ENCODE data around the gene CABP7. TPM values are rescaled to one million over a fixed set of nuclear protein-coding genes. Genes with fewer than 3 reads are reported as not detected.

Gene CABP7
- total RNA-seq, 1 experiment from 2014 or later = not detected

DNA sequence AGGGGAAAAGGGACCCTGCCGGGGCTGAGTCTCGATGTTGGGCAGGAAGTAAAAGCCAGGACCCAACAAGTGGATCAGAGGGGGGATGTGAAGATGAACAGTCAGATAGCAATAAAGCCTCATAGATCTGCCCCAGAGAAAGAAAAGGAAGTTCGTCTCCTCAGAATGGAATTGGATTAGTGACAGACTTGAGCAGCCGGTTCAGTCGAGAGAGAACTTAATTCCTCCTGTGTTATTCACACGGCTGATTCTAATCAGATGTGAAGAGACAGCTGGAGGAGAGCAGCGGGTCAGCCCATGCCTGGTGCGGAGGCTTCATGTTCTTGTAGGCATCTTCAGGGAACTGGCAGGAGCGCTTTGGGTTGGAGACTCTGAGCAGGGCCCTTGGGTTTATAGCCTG, 29.3 kb upstream of the CABP7 start:
- TF ChIP-seq RAD21 (IDR thresholded peaks at IDR 0.05; ENCODE audit: low read depth) (no peak), SIN3A (IDR thresholded peaks at IDR 0.05; ENCODE audit: low read depth) (no peak), TCF7L2 (IDR thresholded peaks at IDR 0.05; ENCODE audit: borderline replicate concordance, extremely low read depth, insufficient read depth, insufficient read length) (no peak)
- TF ChIP-seq, protein P1, sequence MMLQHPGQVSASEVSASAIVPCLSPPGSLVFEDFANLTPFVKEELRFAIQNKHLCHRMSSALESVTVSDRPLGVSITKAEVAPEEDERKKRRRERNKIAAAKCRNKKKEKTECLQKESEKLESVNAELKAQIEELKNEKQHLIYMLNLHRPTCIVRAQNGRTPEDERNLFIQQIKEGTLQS (IDR thresholded peaks at IDR 0.05) = no peak
- Histone ChIP-seq H3K9me2 (ENCODE audit: insufficient read depth) (no peaks in the 10 kb centered on the region), H3K36me3 (ENCODE audit: control insufficient read depth in 1 of 2, insufficient read depth in 2 of 2, low read length in 2 of 2) (no peaks in the 10 kb centered on the region), H3K9ac (ENCODE audit: low read length) (no peak overlapping the region), H3K27me3 (ENCODE audit: insufficient read depth, low read length) (no peaks in the 10 kb centered on the region), H3K4me3 (replicated peaks in 1 of 2; ENCODE audit: low read depth in 1 of 2, low read length in 2 of 2) (no peak overlapping the region), H2AFZ (ENCODE audit: low read depth, low read length, poor library complexity, severe bottlenecking) (no peak overlapping the region), H3K4me1 (ENCODE audit: control insufficient read depth in 1 of 2, insufficient read depth in 2 of 2, low read length in 2 of 2) (no peaks in the 10 kb centered on the region), H3K27ac (ENCODE audit: low read depth, low read length) (no peak overlapping the region), H4K20me1 (ENCODE audit: insufficient read depth) (no peaks in the 10 kb centered on the region), H3K79me2 (ENCODE audit: insufficient read depth, low read length) (no peaks in the 10 kb centered on the region; the same call in 1 of the 2 replicates), H3K4me2 (ENCODE audit: low read length) (no peak overlapping the region), H3K9me3 (ENCODE audit: control insufficient read depth in 1 of 2, insufficient read depth in 1 of 2, low read depth in 1 of 2, low read length in 2 of 2) (no peaks in the 10 kb centered on the region)
- ChIA-PET CTCF (interaction anchor here (0.6 to 2.5 kb wide), 12 partner anchors 11 to 637 kb away, joined by 3 to 25 read pairs (median 4); partner anchors contain the start of gene TBC1D10A), POLR2A (no interaction called here), RAD21 (ENCODE audit: low non-redundant PET in 1 of 2, low total read pairs in 2 of 2, uncharacterized antibody in 2 of 2, unreplicated experiment in 2 of 2) (interaction anchor here (0.7 to 1.2 kb wide), 2 partner anchors 11 to 398 kb away, joined by 3 to 4 read pairs; no protein-coding TSS in a partner anchor)
- intact Hi-C loops (cut with micrococcal nuclease) = no loop called here
- DNase-seq (ENCODE audit: low read depth, low spot score) (no peak), ATAC-seq (no peak)
- BruUV-seq (replicated peaks) = no TSS peak

DNA sequence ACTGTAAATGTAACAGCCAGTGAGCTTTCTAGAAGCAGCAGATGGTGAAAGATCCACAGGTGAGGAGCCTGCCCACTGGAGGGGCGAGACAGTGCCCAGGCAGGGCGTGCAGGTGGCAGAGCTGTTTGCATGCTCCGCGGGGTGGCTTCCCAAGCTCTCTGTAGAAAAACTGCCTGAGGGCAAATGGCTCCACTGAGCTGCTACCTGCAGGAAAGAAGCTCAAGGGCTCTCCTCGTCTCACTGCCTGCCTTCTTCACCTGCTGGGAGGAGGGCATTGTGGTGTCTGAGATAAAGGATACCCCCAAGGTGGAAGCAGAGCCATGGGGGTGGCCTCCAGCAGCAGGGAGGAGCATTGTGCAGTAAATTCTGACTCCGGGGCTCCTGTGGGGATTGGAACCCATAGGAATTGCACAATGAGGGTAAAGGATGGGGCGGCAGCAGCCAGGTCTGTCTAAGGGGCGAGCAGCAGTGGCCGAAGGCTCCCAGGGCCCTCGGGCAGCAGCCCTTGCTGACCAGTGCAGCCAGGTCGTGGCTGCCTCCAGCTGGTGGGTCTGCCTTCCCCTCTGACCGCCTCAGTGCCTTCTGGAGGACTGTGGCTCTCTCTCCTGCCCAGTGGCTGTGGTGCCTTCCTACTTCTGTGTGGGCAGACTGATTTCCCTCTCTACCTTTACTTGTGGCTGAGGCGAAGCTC, 28.0 kb upstream of the CABP7 start:
- Histone ChIP-seq H3K4me3 (replicated peaks in 1 of 2; ENCODE audit: low read depth in 1 of 2, low read length in 2 of 2) (no peak overlapping the region), H3K27me3 (ENCODE audit: insufficient read depth, low read length) (no peaks in the 10 kb centered on the region), H3K79me2 (ENCODE audit: insufficient read depth, low read length) (no peaks in the 10 kb centered on the region; the same call in 1 of the 2 replicates), H3K9me3 (ENCODE audit: control insufficient read depth in 1 of 2, insufficient read depth in 1 of 2, low read depth in 1 of 2, low read length in 2 of 2) (no peaks in the 10 kb centered on the region), H3K4me1 (ENCODE audit: control insufficient read depth in 1 of 2, insufficient read depth in 2 of 2, low read length in 2 of 2) (no peaks in the 10 kb centered on the region), H3K9ac (ENCODE audit: low read length) (no peak overlapping the region), H3K27ac (ENCODE audit: low read depth, low read length) (no peak overlapping the region), H4K20me1 (ENCODE audit: insufficient read depth) (no peaks in the 10 kb centered on the region), H3K36me3 (ENCODE audit: control insufficient read depth in 1 of 2, insufficient read depth in 2 of 2, low read length in 2 of 2) (no peaks in the 10 kb centered on the region), H3K9me2 (ENCODE audit: insufficient read depth) (no peaks in the 10 kb centered on the region), H2AFZ (ENCODE audit: low read depth, low read length, poor library complexity, severe bottlenecking) (no peak overlapping the region), H3K4me2 (ENCODE audit: low read length) (no peak overlapping the region)
- intact Hi-C loops (cut with micrococcal nuclease) = no loop called here
- CTCF ChIA-PET = interaction anchor here (1.2 kb wide), 1 partner anchor 10 kb away, joined by 7 read pairs; no protein-coding TSS in a partner anchor
- RAD21 ChIA-PET (ENCODE audit: low non-redundant PET in 1 of 2, low total read pairs in 2 of 2, uncharacterized antibody in 2 of 2, unreplicated experiment in 2 of 2) = no interaction called here
- POLR2A ChIA-PET = no interaction called here
- no peak for ATAC-seq
- BruUV-seq (replicated peaks) = no TSS peak
- no peak for DNase-seq (ENCODE audit: low read depth, low spot score)
- TF ChIP-seq, protein P2, sequence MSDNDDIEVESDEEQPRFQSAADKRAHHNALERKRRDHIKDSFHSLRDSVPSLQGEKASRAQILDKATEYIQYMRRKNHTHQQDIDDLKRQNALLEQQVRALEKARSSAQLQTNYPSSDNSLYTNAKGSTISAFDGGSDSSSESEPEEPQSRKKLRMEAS (IDR thresholded peaks at IDR 0.05) = no peak
- TF ChIP-seq ZFX (IDR thresholded peaks at IDR 0.05) (no peak), SIN3A (IDR thresholded peaks at IDR 0.05; ENCODE audit: low read depth) (no peak), ZNF274 (IDR thresholded peaks at IDR 0.05; ENCODE audit: low read depth, low read length) (no peak), SRF (IDR thresholded peaks at IDR 0.05; ENCODE audit: low read depth) (no peak), SP1 (IDR thresholded peaks at IDR 0.05; ENCODE audit: low read depth) (no peak), CEBPB (IDR thresholded peaks at IDR 0.05; ENCODE audit: low read depth) (no peak), FOSL1 (IDR thresholded peaks at IDR 0.05; ENCODE audit: low read depth) (no peak), JUND (IDR thresholded peaks at IDR 0.05) (no peak)
- TF ChIP-seq, protein P3, sequence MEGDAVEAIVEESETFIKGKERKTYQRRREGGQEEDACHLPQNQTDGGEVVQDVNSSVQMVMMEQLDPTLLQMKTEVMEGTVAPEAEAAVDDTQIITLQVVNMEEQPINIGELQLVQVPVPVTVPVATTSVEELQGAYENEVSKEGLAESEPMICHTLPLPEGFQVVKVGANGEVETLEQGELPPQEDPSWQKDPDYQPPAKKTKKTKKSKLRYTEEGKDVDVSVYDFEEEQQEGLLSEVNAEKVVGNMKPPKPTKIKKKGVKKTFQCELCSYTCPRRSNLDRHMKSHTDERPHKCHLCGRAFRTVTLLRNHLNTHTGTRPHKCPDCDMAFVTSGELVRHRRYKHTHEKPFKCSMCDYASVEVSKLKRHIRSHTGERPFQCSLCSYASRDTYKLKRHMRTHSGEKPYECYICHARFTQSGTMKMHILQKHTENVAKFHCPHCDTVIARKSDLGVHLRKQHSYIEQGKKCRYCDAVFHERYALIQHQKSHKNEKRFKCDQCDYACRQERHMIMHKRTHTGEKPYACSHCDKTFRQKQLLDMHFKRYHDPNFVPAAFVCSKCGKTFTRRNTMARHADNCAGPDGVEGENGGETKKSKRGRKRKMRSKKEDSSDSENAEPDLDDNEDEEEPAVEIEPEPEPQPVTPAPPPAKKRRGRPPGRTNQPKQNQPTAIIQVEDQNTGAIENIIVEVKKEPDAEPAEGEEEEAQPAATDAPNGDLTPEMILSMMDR (IDR thresholded peaks at IDR 0.05 in 2 of 3, conservative IDR thresholded peaks at IDR 0.05 in 1 of 3; ENCODE audit: borderline replicate concordance in 1 of 3, insufficient read depth in 1 of 3, low read depth in 2 of 3, low read length in 2 of 3) = no peak
- TF ChIP-seq, protein P4, sequence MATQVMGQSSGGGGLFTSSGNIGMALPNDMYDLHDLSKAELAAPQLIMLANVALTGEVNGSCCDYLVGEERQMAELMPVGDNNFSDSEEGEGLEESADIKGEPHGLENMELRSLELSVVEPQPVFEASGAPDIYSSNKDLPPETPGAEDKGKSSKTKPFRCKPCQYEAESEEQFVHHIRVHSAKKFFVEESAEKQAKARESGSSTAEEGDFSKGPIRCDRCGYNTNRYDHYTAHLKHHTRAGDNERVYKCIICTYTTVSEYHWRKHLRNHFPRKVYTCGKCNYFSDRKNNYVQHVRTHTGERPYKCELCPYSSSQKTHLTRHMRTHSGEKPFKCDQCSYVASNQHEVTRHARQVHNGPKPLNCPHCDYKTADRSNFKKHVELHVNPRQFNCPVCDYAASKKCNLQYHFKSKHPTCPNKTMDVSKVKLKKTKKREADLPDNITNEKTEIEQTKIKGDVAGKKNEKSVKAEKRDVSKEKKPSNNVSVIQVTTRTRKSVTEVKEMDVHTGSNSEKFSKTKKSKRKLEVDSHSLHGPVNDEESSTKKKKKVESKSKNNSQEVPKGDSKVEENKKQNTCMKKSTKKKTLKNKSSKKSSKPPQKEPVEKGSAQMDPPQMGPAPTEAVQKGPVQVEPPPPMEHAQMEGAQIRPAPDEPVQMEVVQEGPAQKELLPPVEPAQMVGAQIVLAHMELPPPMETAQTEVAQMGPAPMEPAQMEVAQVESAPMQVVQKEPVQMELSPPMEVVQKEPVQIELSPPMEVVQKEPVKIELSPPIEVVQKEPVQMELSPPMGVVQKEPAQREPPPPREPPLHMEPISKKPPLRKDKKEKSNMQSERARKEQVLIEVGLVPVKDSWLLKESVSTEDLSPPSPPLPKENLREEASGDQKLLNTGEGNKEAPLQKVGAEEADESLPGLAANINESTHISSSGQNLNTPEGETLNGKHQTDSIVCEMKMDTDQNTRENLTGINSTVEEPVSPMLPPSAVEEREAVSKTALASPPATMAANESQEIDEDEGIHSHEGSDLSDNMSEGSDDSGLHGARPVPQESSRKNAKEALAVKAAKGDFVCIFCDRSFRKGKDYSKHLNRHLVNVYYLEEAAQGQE (IDR thresholded peaks at IDR 0.05; ENCODE audit: low read depth) = no peak
- TF ChIP-seq, protein P1 (IDR thresholded peaks at IDR 0.05) = no peak
